NCI-H128 (cell line): ENCODE measurements around the gene MARCHF11.

Experiments
- DNase-seq: peaks from one replicate; lab custom pipeline; 2025; ENCODE audit not compliant: unreplicated experiment; lab: John Stamatoyannopoulos, UW

Gene MARCHF11

DNA sequence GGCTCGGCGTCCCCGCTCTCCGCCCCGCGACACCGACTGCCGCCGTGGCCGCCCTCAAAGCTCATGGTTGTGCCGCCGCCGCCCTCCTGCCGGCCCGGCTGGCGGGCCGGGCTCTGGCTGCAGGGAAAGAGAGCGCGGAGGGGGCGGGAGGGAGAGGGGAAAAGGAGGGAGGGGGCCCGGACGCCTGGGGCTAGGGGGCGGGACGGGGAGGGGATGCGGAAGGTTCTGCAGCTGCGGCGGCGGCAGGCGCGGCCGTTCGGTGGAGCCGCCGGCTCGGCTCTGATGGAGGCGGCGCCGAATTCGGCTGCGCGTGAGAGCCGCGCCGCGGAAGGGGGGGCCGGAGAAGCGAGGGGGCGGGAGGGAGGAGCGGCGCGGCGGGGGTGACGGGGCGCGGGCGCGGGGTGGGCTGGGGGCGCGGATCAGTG is at the start of gene MARCHF11:
MARCHF11 (minus strand) TSS at position 281 of the 425 bp plus-strand sequence; CDS start at position 65, 216 bp downstream.
- no peak for DNase-seq

DNA sequence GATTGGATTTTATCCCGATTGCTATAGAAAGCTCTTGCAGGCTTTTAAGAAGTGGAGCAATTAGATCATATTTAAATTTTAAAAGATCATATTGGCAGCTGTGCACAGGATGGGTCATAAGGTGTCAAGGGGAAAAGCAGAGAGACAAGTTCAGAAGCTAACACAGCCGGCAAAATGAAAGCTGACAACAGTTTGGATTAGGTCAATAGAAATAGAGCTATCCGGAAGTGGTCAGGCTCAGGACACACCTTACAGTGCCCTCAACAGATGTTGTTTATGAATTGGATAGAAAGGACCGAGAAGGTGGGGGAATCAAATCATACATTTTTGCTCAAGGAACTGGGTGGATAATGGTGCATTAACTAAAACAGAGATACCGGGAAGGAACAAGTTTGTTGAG is 46.3 kb upstream of the MARCHF11 start:
- DNase-seq, result no peak

DNA sequence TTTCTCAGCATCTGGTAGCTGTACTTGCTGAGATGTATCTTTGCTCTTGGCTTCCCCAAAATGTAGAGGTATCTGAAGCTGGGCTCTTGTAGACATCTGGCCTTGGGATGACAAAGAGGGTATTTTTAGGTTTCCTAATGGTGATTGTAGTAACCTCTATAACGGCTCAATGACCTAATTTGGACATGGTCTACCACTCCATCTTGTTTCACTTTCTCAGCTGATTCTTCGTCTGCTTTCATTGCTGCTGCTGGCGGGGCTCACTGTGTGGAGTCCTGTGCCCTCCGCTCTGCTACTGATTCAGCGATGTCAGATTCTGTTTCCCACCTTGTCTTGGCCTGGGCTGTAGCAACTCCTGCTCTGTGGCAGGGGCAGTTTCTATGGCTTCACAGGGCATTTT is 12.7 kb upstream of the MARCHF11 start:
- no peak for DNase-seq

GRCh38 chr5:16180789-16181082 is 1.1 kb upstream of the MARCHF11 start:
- DNase-seq, result no peak

DNA sequence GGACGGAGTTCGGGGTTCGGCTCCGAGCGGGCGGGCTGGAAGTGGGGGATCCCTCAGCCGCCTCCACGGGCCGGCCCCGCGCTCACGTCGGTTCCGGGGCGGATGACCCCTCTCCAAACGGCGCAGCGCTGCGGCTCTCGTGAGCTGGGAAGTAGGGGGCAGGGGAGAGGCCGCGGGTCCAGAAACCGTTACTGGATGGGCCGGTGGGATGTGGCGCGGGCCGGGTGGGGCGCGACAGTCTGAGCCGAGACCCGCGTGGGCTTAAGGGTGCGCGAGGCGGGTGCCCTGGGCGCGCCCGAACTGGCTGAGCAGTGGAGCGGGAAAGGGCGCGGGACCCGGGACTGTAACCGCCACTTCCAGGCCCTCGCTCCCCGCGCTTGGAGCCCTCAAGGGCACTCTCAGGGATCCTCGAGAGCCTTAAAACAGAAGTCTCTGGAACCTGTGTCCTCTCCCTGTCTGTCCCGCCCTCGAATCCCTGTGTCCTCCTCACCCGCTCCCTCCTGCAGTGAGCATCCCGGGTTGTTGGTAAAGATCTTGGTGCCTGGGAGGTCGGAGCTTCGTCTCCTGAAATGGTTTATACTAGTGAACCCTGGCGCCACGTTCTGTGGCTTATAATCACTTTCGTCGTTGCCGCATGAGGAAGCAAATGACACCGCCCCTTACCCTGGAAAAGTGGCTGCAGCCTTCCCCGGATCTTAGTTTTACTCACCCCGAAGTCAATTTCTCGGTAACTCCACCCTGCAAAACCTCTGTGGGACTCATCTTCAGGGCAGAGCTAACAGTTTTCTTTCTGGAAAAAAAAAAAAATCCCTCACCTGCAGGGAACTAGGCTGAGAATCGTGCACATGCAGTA is 571 bp upstream of the MARCHF11 start:
- no peak for DNase-seq

DNA sequence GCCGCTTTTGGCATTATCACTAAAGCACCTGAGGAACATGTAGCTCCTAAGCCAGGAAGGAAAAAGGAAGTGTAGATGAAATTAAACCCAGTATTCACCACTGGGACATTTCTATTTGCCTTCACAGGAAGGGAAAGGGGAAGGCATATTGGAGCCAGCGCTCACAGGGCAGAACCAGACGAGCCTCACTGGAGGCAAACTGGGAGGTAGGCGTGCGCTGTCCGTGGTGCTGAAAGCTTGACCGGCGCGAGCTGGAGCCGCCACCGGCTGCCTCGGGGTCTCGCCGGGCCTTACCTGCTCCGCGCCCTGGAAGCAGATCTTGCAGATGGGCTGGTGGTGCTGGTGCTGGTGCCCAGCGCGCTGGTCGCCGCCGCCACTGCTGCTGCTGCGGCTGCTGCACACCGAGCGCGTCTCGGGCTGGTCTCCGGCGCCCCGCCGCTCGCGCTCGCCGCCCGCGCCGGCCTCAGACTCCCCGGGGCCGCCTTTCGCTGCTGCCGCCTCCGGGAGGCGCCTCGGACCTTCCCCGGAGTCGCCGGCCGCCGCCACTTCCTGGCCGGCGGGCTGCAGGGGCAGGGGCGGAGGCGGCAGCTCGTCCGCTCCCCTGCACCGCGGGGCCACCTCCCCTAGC is 732 bp downstream of the MARCHF11 start:
- no peak for DNase-seq

- no peak for DNase-seq
Observed at GRCh38 chr5:16169550-16169949, 10.0 kb downstream of the MARCHF11 start.

DNA sequence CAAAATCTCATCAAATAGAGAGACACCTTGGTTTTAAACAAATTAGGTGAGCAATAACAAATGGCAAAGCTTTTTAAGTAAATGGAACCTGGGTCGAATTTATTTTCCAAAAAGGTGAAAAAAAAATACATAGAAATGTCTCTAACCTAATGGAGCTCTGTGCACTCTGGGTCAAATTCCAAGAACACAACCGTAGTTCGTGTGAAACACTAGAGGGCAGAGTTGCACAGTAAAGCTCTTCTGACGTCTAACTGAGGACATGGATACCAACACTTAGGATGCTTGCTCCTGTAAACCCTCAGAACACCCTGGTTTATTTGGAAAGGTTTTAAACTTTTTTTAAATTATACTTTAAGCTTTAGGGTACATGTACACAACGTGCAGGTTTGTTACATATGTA is 18.9 kb downstream of the MARCHF11 start:
- DNase-seq, result peak; percentile 31

DNA sequence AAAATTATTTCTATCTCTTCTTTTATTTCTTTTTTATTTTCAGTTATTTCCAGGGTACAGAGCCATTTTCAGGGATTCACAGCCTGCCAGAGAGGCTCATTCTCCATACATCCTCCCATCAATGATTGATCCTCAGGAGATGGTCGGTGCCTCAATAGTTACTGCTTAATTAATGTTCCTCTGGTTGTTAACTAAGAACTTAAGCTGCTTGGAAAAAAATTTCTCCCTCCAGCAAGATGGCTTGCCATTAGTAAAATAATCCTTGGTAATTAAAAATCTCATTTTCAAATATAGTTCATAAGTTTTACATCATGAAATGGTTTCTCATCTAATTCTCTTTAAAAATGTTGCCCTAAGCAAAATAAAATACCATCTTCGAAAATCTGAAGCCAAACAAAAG is 20.0 kb downstream of the MARCHF11 start:
- DNase-seq, result no peak

DNA sequence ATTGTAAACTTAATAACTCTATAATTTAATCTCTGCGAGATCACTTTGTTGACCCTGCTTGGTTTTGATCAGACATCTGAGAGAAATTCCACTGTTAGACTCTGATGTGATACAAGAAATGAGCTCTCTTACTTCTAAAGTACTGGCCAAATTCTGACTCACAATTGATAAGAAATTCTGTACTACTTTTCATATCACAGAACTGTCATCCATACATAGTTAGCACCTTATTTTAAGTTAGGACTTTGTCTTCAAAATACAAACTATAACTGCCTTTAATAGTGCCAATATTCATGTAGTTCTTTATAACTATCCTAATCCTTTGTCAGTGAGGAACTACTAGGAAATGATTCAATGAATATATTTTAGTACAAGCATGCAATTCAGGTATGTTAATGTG is 23.4 kb downstream of the MARCHF11 start:
- no peak for DNase-seq

DNA sequence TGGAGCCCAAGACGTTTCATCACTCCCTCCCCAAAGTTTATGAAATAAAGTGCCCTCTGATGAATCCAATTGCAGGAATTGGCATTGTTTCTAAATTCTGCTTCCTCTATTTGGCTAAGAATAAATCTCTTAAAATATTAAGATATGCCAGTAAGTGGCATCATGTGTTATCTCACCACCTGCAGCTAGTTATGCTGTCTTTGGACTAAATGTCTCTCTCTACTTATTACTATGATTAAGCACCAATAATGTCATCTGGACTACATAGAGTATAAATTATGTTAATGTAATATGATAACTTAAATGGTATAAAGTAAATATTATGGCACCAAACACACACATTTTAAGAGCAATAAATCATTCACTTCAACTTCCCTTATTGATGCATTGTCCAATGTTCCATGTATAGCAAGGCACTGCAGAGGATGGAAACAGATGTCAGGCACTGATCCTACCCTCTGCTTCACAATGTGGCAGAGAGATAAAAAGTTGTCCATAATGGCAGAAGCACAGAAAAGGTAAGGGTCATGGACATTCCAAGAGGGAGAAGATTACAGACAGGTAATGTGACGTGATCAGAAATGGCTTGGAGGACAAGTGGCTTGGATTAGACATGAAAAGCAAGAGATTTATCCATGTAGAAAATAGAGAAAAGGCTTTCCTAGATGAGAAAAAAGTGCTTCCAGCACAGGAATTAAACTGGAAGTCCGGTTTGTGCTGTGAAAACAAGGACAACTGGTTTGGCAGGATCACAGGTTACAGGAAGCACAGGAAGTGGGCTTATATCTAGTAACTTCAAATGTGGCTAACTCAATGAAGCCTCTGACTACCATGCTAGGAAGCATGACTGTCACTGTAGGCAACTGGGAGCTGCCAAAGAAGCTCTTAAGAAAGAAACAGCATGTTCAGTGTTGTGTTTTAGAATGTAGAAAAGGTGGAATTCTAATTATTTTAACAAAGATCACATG is 26.7 kb downstream of the MARCHF11 start:
- no peak for DNase-seq

GRCh38 chr5:16149621-16150020 is 30.0 kb downstream of the MARCHF11 start:
- DNase-seq, result no peak

DNA sequence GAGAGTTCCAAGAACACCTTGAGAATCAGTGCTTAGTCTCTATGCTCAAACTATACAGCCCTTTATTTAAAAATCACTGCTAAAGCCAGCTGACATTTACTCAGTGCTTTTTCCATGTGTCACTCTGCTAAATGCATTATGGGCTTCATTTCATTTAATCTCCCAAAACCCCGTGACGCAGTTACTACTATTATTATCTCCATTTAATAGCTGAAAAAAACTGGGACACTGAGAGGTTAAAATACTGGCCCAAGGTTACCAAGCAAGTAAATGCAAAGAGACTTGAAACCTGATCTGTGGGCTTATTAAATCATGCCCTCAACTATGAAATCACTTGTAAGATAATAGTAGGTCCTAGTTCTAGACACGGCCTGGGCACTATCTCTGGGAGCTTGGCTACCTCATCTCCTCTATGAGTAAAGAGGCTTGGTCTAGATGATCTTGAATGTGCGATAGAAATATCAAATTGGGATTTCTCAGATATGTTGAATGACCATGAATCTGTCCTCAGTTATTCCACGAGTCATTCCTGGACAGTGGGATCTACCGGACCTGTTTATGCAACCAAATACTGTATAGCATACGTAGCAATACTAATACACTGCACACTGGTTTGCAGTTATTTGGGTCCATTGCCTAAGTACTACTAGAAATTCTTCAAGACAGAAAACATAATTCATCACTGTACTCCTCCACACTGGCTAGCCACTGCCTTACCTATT is 32.3 kb downstream of the MARCHF11 start:
- DNase-seq, result no peak

DNA sequence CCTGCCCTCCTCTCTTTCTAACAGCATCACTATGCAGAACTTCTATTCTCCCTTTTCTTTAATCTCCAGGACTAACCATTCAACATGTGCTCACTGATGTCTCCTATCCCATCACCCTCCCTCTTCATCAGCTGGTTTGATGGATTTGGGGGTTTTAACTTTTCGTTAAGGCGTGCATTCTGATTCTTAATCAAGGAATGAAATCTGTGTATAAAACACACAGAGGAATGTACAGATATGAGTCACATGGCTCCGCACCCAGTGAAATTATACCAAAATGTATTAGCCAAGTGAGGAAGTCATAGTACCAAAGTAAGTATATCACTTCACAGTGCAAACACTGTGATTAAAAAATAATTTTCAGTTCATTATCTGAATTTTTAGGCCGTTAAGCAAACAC is 35.2 kb downstream of the MARCHF11 start:
- DNase-seq, result no peak

DNA sequence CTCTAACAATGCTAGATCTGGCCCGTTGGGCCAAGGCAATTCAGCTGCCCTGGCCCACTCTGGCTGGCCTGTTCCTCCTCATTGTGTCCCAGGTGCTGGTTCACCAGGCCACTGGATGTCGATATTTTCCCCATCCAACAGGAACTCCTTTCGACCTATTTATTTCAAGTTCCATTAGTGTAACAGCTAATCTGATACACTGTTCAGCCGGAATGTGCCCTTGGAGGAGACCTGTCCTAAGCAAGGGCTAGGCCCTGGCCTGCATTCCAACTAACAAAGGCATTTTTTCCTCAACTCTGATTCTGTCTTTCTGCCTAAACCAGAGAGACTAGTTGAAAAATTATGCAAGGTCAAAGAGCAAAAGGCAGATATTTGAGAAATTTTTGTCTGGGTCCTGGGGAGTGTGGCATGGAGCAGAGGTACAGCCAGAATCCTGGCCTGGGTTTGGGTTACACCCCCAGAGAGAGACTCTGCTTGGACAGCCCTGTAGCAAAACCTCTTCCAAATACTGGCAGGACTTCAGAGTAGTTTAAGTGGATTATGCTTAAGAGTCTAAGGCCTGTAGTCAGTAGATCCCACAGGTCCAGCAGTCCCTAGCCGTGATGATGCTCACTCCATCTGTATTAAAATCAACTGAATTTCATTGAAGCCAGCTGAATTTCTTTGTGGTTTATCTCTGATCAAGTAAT is 36.1 kb downstream of the MARCHF11 start:
- no peak for DNase-seq

- DNase-seq, result no peak
Observed at GRCh38 chr5:16140944-16141343, 38.6 kb downstream of the MARCHF11 start.

- DNase-seq, result no peak
Observed at GRCh38 chr5:16140417-16140816, 39.2 kb downstream of the MARCHF11 start.

GRCh38 chr5:16137177-16137576 is 42.4 kb downstream of the MARCHF11 start:
- no peak for DNase-seq

DNA sequence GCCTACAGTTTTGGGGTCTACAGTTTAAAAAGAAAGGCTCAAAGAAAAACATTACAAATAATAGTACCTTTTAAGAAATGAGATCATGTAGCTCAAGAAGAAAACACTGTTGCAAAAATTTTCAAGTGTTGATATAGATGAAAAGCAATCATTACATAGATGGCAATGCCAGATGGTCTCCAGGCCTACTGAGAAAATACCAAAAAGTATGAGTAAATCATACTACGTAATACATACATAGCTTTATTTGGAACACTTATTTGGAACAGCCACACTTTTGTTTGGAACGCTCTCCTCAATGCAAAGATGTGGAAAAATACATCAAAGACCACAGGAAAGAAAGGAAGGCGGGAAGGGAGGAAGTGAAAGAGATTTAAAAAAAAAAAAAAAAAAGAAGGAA is 44.1 kb downstream of the MARCHF11 start:
- DNase-seq, result no peak

- DNase-seq, result no peak
Observed at GRCh38 chr5:16135003-16135402, 44.6 kb downstream of the MARCHF11 start.
